SK-N-SH (cell line): ENCODE measurements around the gene DENND2C. TPM values are rescaled to one million over a fixed set of nuclear protein-coding genes. Genes with fewer than 3 reads are reported as not detected.

Source experiments
- CTCF ChIA-PET: fragments of 300-600, 350-600 bp; formaldehyde crosslinking; extraction: SDS; loops from one replicate; lab custom pipeline; 2021; lab: Yijun Ruan, JAX
- POLR2A ChIA-PET: fragments of 350-600 bp; sonication (Branson Sonifier 250); formaldehyde crosslinking; extraction: SDS; loops from one replicate; lab custom pipeline; 2020; ENCODE audit warnings: antibody characterized with exemption, inconsistent platforms; lab: Yijun Ruan, JAX
- DNase-seq: peaks from one replicate; pipeline ENCODE4 v3.0.0; 2012
- H2AFZ ChIP-seq: fragments of 200-600 bp; sonication (generic); 2 replicates; pipeline ENCODE4 v1.8.1; 2016; ENCODE audit warnings: antibody characterized with exemption, mild to moderate bottlenecking, low read depth
- H3F3A ChIP-seq: fragments of 200-600 bp; sonication (generic); replicated peaks from 2 replicates; pipeline ENCODE3; 2016; ENCODE audit warnings: antibody characterized with exemption, mild to moderate bottlenecking; ENCODE audit not compliant: insufficient read depth
- H3K27ac ChIP-seq, 2 experiments: fragments of 200-500 bp in 1 of 2; fragments of 200-600 bp in 1 of 2; sonication (Bioruptor generic) in 1 of 2; sonication (generic), shearing (Covaris generic) in 1 of 2; 2 replicates each; pipeline versions ENCODE4 v1.5.1 to v1.6.1; 2014 to 2016; ENCODE audit warnings: low read depth in 2 of 2, inconsistent platforms in 1 of 2, low read length in 1 of 2, mild to moderate bottlenecking in 1 of 2, mixed read lengths in 1 of 2
- H3K27me3 ChIP-seq: fragments of 200-600 bp; sonication (generic), shearing (Covaris generic); 2 replicates; pipeline ENCODE4 v1.6.1; 2016; ENCODE audit warnings: mixed run types; ENCODE audit not compliant: insufficient read depth
- H3K36me3 ChIP-seq, 2 experiments: fragments of 200-500 bp in 1 of 2; fragments of 200-600 bp in 1 of 2; sonication (Bioruptor generic) in 1 of 2; sonication (generic) in 1 of 2; replicated peaks in 1 of 2; 2 replicates each; pipeline versions ENCODE3 to v1.5.1; 2014 to 2016; ENCODE audit warnings: low read length in 1 of 2, mild to moderate bottlenecking in 1 of 2; ENCODE audit not compliant: insufficient read depth in 2 of 2, control insufficient read depth in 1 of 2
- H3K4me1 ChIP-seq, 2 experiments: fragments of 200-500 bp in 1 of 2; fragments of 200-600 bp in 1 of 2; sonication (Bioruptor generic) in 1 of 2; sonication (generic), shearing (Covaris generic) in 1 of 2; 2 replicates each; pipeline versions ENCODE4 v1.5.1 to v1.6.1; 2014 to 2016; ENCODE audit warnings: low read depth in 1 of 2, low read length in 1 of 2, mixed run types in 1 of 2; ENCODE audit not compliant: insufficient read depth in 2 of 2, control insufficient read depth in 1 of 2
- H3K4me2 ChIP-seq: fragments of 200-600 bp; sonication (generic), shearing (Covaris generic); 2 replicates; pipeline ENCODE4 v1.6.1; 2017; ENCODE audit warnings: mixed run types
- H3K4me3 ChIP-seq, 2 experiments: fragments of 200-500 bp in 1 of 2; fragments of 200-600 bp in 1 of 2; sonication (Bioruptor generic) in 1 of 2; sonication (generic), shearing (Covaris generic) in 1 of 2; 2 replicates each; pipeline versions ENCODE4 v1.5.1 to v1.8.1; 2014 to 2016; ENCODE audit warnings: low read depth in 2 of 2, inconsistent platforms in 1 of 2, low read length in 1 of 2, mild to moderate bottlenecking in 1 of 2, mixed read lengths in 1 of 2, moderate library complexity in 1 of 2
- H3K79me2 ChIP-seq: fragments of 200-600 bp; sonication (generic); 2 replicates; pipeline ENCODE4 v1.8.1; 2017; ENCODE audit warnings: mild to moderate bottlenecking; ENCODE audit not compliant: insufficient read depth
- H3K9ac ChIP-seq: fragments of 200-600 bp; sonication (generic); 2 replicates; pipeline ENCODE4 v1.6.1; 2017; ENCODE audit warnings: mixed run types
- H3K9me2 ChIP-seq: fragments of 200-600 bp; sonication (generic); 2 replicates; pipeline ENCODE4 v1.6.1; 2017; ENCODE audit warnings: mixed run types
- H3K9me3 ChIP-seq: fragments of 200-600 bp; sonication (generic); 2 replicates; pipeline ENCODE4 v1.6.1; 2017; ENCODE audit warnings: mixed run types, mild to moderate bottlenecking, moderate library complexity
- H4K20me1 ChIP-seq: fragments of 200-600 bp; sonication (generic); 2 replicates; pipeline ENCODE4 v1.6.1; 2017; ENCODE audit warnings: mild to moderate bottlenecking, mixed run types; ENCODE audit not compliant: insufficient read depth
- FOXJ3 ChIP-seq: sonication (generic); formaldehyde crosslinking; IDR thresholded peaks from 2 replicates; pipeline ENCODE4 v1.5.1; 2020; ENCODE audit warnings: mild to moderate bottlenecking, missing genetic modification reagents
- FOXM1 ChIP-seq: IDR thresholded peaks from 2 replicates; pipeline ENCODE4 v1.4.0; 2012; ENCODE audit warnings: low read depth, mild to moderate bottlenecking
- GATA2 ChIP-seq: sonication (generic); formaldehyde crosslinking; IDR thresholded peaks from 2 replicates; pipeline ENCODE4 v1.5.0; 2020; ENCODE audit warnings: mild to moderate bottlenecking, missing genetic modification reagents
- JUND ChIP-seq: IDR thresholded peaks from 2 replicates; pipeline ENCODE4 v1.4.0; 2012
- MXI1 ChIP-seq: IDR thresholded peaks from 2 replicates; pipeline ENCODE4 v1.6.1; 2012; ENCODE audit warnings: mild to moderate bottlenecking, low read depth, low read length, improper control_type of control experiment
- NRF1 ChIP-seq: IDR thresholded peaks from 2 replicates; pipeline ENCODE4 v1.6.1; 2012; ENCODE audit warnings: low read depth, mild to moderate bottlenecking, low read length
- POLR2AphosphoS5 ChIP-seq: IDR thresholded peaks from 2 replicates; pipeline ENCODE4 v1.6.1; 2012; ENCODE audit warnings: low read depth, low read length
- RAD21 ChIP-seq: IDR thresholded peaks from 2 replicates; pipeline ENCODE4 v1.6.1; 2012; ENCODE audit warnings: mild to moderate bottlenecking, low read length
- RCOR1 ChIP-seq: fragments of 150-350 bp; IDR thresholded peaks from 2 replicates; pipeline ENCODE4 v1.6.1; 2017; ENCODE audit warnings: antibody characterized with exemption, low read length
- RXRA ChIP-seq: IDR thresholded peaks from 2 replicates; pipeline ENCODE4 v1.4.0; 2012; ENCODE audit warnings: low read depth, mild to moderate bottlenecking, borderline replicate concordance
- SIN3A ChIP-seq: IDR thresholded peaks from 2 replicates; pipeline ENCODE4 v1.6.1; 2012; ENCODE audit warnings: low read depth, mild to moderate bottlenecking, low read length, moderate library complexity, borderline replicate concordance
- SMC3 ChIP-seq: IDR thresholded peaks from 2 replicates; pipeline ENCODE4 v1.6.1; 2012; ENCODE audit warnings: low read depth, low read length, improper control_type of control experiment
- TCF12 ChIP-seq: IDR thresholded peaks from 2 replicates; pipeline ENCODE4 v1.4.0; 2012
- YY1 ChIP-seq: IDR thresholded peaks from 2 replicates; pipeline ENCODE4 v1.4.0; 2012; ENCODE audit warnings: low read depth, mild to moderate bottlenecking
- WGBS: methylation state at CpG from one replicate; pipeline ENCODE4 v1.1.6; 2017; ENCODE audit warnings: low lambda C conversion rate; 5-methylcytosine and 5-hydroxymethylcytosine counted together
- polyA plus RNA-seq, 3 experiments: library from polyadenylated mRNA; depleted of rRNA; stranded (reverse); fragments of >200 nt; gene quantifications; 2 replicates each; pipeline ENCODE4 v1.2.3, GENCODE V29; 2012
- TF ChIP-seq, protein P1 (sequence below): IDR thresholded peaks from 2 replicates; pipeline ENCODE4; 2012
- TF ChIP-seq, protein P2 (sequence below): fragments of 150-350 bp; IDR thresholded peaks from 2 replicates; pipeline ENCODE4 v1.6.1; 2016; ENCODE audit warnings: mild to moderate bottlenecking, low read depth, low read length
- TF ChIP-seq, protein P3 (sequence below): fragments of 200-600 bp; sonication (generic); IDR thresholded peaks from 2 replicates; pipeline ENCODE4 v1.6.1; 2017; ENCODE audit warnings: antibody characterized with exemption, mild to moderate bottlenecking, moderate library complexity
- TF ChIP-seq, protein P4 (sequence below): IDR thresholded peaks from 2 replicates; pipeline ENCODE4 v1.4.0; 2012; ENCODE audit warnings: low read depth, borderline replicate concordance

Gene DENND2C
- polyA plus RNA-seq, 1 of the 3 experiments (the other 2 are of a cell fraction), result 0.03 TPM

DNA sequence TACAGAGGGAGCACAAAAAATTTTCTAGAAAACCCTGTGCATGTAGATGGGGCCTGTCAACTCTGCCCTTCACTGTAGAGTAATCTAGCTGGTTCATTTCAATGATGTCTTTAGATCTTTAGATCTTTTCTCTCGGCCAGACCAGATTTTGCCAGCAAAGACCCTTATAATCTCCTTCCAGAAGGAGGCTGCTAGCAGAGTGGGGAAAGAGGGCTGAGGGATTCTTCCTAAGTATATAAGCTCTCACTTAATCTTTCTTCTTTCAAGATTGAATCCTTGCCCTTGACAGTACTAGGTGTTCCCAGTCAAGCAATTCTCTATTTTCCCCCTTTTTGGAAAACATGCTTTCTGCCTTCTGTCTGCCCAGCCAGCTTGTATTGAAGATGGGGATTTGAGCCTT lies 122.8 kb downstream of the DENND2C start:
- Histone ChIP-seq H3K27ac (no peak overlapping the region), H3K4me2 (no peak overlapping the region), H4K20me1 (no peaks in the 10 kb centered on the region), H3K36me3 (no peaks in the 10 kb centered on the region), H3K9me2 (no peaks in the 10 kb centered on the region), H3F3A (no peaks in the 10 kb centered on the region), H3K79me2 (no peaks in the 10 kb centered on the region), H3K27me3 (no peaks in the 10 kb centered on the region), H3K4me1 (no peaks in the 10 kb centered on the region), H3K9ac (no peak overlapping the region), H3K9me3 (no peaks in the 10 kb centered on the region), H3K4me3 (no peak overlapping the region), H2AFZ (no peak overlapping the region)
- ChIA-PET POLR2A (no interaction called here), CTCF (interaction anchor here (0.5 to 1.4 kb wide), 2 partner anchors 9 to 35 kb away, joined by 3 to 4 read pairs; no protein-coding TSS in a partner anchor)
- WGBS, result 29% methylated on average over 1 of the region's 1 CpG
- TF ChIP-seq, protein P1, sequence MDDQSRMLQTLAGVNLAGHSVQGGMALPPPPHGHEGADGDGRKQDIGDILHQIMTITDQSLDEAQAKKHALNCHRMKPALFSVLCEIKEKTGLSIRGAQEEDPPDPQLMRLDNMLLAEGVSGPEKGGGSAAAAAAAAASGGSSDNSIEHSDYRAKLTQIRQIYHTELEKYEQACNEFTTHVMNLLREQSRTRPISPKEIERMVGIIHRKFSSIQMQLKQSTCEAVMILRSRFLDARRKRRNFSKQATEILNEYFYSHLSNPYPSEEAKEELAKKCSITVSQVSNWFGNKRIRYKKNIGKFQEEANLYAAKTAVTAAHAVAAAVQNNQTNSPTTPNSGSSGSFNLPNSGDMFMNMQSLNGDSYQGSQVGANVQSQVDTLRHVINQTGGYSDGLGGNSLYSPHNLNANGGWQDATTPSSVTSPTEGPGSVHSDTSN, result no peak
- TF ChIP-seq RXRA (no peak), YY1 (no peak), JUND (no peak), NRF1 (no peak), POLR2AphosphoS5 (no peak), RCOR1 (no peak), SIN3A (no peak), MXI1 (no peak), FOXM1 (no peak), RAD21 (no peak), TCF12 (no peak), SMC3 (no peak), GATA2 (CRISPR knock-in tag) (no peak), FOXJ3 (no peak)
- TF ChIP-seq, protein P2, sequence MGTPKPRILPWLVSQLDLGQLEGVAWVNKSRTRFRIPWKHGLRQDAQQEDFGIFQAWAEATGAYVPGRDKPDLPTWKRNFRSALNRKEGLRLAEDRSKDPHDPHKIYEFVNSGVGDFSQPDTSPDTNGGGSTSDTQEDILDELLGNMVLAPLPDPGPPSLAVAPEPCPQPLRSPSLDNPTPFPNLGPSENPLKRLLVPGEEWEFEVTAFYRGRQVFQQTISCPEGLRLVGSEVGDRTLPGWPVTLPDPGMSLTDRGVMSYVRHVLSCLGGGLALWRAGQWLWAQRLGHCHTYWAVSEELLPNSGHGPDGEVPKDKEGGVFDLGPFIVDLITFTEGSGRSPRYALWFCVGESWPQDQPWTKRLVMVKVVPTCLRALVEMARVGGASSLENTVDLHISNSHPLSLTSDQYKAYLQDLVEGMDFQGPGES, result no peak
- TF ChIP-seq, protein P3, sequence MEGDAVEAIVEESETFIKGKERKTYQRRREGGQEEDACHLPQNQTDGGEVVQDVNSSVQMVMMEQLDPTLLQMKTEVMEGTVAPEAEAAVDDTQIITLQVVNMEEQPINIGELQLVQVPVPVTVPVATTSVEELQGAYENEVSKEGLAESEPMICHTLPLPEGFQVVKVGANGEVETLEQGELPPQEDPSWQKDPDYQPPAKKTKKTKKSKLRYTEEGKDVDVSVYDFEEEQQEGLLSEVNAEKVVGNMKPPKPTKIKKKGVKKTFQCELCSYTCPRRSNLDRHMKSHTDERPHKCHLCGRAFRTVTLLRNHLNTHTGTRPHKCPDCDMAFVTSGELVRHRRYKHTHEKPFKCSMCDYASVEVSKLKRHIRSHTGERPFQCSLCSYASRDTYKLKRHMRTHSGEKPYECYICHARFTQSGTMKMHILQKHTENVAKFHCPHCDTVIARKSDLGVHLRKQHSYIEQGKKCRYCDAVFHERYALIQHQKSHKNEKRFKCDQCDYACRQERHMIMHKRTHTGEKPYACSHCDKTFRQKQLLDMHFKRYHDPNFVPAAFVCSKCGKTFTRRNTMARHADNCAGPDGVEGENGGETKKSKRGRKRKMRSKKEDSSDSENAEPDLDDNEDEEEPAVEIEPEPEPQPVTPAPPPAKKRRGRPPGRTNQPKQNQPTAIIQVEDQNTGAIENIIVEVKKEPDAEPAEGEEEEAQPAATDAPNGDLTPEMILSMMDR, result no peak
- TF ChIP-seq, protein P4, sequence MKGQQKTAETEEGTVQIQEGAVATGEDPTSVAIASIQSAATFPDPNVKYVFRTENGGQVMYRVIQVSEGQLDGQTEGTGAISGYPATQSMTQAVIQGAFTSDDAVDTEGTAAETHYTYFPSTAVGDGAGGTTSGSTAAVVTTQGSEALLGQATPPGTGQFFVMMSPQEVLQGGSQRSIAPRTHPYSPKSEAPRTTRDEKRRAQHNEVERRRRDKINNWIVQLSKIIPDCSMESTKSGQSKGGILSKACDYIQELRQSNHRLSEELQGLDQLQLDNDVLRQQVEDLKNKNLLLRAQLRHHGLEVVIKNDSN, result no peak
- DNase-seq, result no peak
